Measurements from ENCODE around the gene DHRS12.

DHRS12 gene

GRCh38 chr13:51724721-51725120, 79.2 kb downstream of the DHRS12 start:
- DNase-seq (ENCODE audit: low spot score), result no peak

- no peak for DNase-seq (ENCODE audit: low spot score)
Observed at GRCh38 chr13:51723529-51723928, 80.4 kb downstream of the DHRS12 start.

- DNase-seq (ENCODE audit: low spot score), result no peak
Observed at GRCh38 chr13:51721496-51721895, 82.5 kb downstream of the DHRS12 start.

GRCh38 chr13:51719394-51719793, 84.6 kb downstream of the DHRS12 start:
- no peak for DNase-seq (ENCODE audit: low spot score)
